Measurements from ENCODE around the gene PTK6.
"Not testable (repeated sequence)": the region's sequence is repeated elsewhere in the genome, so short reads cannot be mapped to it uniquely, and the experiment has no call there.

Gene PTK6

DNA sequence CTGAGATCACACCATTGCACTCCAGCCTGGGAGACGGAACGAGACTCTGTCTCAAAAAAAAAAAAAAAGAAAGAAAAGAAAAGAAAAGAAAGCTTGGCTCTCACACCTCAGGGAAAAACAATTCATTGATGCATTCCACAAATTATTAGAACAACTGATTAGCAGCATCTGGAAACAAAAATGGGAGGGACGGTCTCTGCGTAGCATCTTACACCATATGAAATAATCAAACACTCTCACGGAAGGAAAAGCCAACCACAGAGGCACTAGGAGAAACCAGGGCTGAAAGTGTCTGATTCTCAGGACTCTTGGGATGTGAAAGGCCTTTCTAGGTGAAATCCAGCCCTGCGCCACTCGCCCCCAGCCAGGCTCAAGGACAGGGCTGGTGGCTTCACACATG lies 39.1 kb upstream of the PTK6 start:
- TF ChIP-seq TAF1 (IDR thresholded peaks at IDR 0.05; ENCODE audit: low read depth, low read length) (no peak), POLR2A (IDR thresholded peaks at IDR 0.05; ENCODE audit: low read depth, low read length) (no peak), PAX5 (IDR thresholded peaks at IDR 0.05; ENCODE audit: insufficient read depth, low read length, severe bottlenecking) (no peak), POU2F2 (IDR thresholded peaks at IDR 0.05; ENCODE audit: low read depth, low read length) (no peak)
- FAIRE-seq: no peak
- no peak for DNase-seq (ENCODE audit: insufficient read length, low spot score)

DNA sequence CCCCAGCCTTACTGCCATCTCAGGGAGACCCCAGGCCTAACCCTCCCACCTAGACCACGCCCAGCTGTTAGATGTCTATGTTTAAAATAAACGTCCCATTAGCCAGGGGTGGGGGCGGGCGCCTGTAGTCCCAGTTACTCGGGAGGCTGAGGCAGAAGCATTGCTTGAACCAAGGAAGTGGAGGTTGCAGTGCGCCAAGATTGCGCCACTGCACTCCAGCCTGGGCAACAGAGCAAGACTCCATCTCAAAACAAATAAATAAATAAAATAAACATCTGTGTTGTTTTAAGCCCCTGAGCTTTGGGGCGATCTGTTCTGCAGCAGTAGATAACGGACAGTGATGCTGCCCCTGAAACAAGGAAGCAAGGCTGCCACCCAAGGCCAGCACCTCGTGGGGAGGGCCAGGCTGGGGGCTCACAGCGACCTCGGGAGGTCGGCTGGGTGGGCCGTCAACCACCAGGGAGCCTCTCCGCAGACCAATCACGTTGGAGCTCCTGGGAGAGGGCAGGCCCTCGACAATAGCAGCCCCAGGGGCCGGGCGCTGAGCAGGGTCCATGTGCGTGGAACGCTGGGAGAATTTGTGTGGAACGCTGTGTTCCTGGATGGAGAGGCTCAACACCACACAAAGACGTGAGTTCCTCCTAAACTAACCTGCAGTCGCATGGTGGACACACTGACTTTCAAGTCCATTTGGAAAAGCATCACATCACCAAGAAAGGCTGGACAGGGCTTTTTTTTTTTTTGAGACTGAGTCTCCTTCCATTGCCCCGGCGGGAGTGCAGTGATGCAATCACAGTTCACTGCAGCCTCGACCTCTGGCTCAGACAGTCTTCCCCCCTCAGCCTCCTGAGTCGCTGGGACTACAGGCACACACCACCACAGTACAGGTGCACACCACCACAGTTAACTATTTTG lies 37.9 kb upstream of the PTK6 start:
- FAIRE-seq: no peak
- DNase-seq (ENCODE audit: insufficient read length, low spot score): no peak

DNA sequence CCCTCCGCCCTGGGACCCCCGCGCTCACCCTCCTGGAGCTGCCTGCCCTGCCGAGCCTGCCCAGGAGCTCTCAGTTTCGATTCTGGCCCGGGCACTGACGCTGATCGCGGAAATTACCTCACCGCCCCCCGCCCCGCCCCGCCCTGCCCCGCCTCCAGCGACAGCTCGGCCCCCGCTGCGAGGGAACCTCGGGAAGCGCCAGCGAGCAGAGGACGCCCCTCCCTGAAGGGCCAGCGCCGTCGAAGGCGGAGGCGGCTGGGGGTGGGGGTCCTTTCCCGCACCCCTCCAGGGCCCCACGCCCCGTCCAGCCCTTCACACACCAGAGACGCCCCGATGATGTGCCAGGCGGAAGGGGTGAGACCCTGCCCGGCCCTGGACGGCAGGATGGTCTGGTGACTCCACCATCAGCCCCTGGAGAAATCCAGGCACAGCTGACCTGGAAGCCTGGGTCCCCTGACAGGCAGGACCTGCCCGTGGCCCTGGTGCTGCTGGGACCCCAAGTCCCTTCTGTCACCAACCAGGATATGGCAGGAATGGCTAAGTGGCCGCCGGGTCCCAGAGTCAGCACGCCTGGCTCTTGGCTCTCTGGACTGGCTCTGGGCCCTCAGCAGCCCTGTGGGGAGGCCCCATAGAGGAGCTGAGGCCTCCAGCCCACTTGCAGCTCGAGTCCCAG lies 37.1 kb upstream of the PTK6 start, which contains the start of gene HELZ2:
Gene HELZ2, minus strand, starts transcription at position 84 of the 673 bp plus-strand sequence. CDS start 1,854 bp downstream, outside the sequence.
- no peak for TF ChIP-seq POU2F2 (IDR thresholded peaks at IDR 0.05; ENCODE audit: low read depth, low read length)
- TF ChIP-seq SPI1 (IDR thresholded peaks at IDR 0.05; ENCODE audit: low read depth, low read length): no peak
- no peak for TF ChIP-seq TAF1 (IDR thresholded peaks at IDR 0.05; ENCODE audit: low read depth, low read length)
- TF ChIP-seq PAX5 (IDR thresholded peaks at IDR 0.05; ENCODE audit: insufficient read depth, low read length, severe bottlenecking): no peak
- no peak for TF ChIP-seq POLR2AphosphoS5 (IDR thresholded peaks at IDR 0.05; ENCODE audit: low read depth, low read length)
- TF ChIP-seq POLR2A (IDR thresholded peaks at IDR 0.05; ENCODE audit: low read depth, low read length): no peak
- FAIRE-seq: no peak

More for the DNA sequence above, 37.9 kb upstream of the PTK6 start:
- TF ChIP-seq POLR2AphosphoS5 (IDR thresholded peaks at IDR 0.05; ENCODE audit: low read depth, low read length) (no peak), TAF1 (IDR thresholded peaks at IDR 0.05; ENCODE audit: low read depth, low read length) (no peak), POU2F2 (IDR thresholded peaks at IDR 0.05; ENCODE audit: low read depth, low read length) (no peak), SPI1 (IDR thresholded peaks at IDR 0.05; ENCODE audit: low read depth, low read length) (no peak), PAX5 (IDR thresholded peaks at IDR 0.05; ENCODE audit: insufficient read depth, low read length, severe bottlenecking) (no peak), POLR2A (IDR thresholded peaks at IDR 0.05; ENCODE audit: low read depth, low read length) (no peak)

DNA sequence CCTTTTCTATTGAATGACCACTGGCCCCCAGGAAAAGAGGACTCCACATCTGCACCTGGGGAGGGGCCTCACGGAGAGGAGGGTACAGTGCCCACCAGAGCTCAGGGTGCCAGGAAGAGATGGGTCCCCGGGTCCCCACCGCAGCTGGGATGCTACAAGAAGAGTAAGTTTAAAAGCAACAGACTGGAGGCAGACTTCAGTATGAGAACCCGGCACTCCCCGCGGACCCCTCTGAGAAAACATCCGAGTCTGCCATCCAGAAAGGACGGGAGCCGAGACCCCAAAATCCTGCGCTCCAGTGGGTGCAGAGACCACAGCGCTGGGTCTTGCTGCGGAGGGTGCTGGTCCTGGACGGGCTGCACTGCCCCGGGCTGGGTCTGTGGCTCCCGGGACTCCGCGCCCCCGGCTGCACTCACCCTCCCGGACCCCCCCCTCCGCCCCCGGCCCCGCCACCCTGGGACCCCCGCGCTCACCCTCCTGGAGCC lies 36.5 kb upstream of the PTK6 start:
- FAIRE-seq (no peak), DNase-seq (ENCODE audit: insufficient read length, low spot score) (no peak)
- TF ChIP-seq POLR2AphosphoS5 (IDR thresholded peaks at IDR 0.05; ENCODE audit: low read depth, low read length) (no peak), POU2F2 (IDR thresholded peaks at IDR 0.05; ENCODE audit: low read depth, low read length) (no peak), TAF1 (IDR thresholded peaks at IDR 0.05; ENCODE audit: low read depth, low read length) (no peak), SPI1 (IDR thresholded peaks at IDR 0.05; ENCODE audit: low read depth, low read length) (no peak), PAX5 (IDR thresholded peaks at IDR 0.05; ENCODE audit: insufficient read depth, low read length, severe bottlenecking) (no peak), POLR2A (IDR thresholded peaks at IDR 0.05; ENCODE audit: low read depth, low read length) (no peak)

More for the DNA sequence above, 37.1 kb upstream of the PTK6 start, which contains the start of gene HELZ2:
- DNase-seq (ENCODE audit: insufficient read length, low spot score): peak; percentile 84

DNA sequence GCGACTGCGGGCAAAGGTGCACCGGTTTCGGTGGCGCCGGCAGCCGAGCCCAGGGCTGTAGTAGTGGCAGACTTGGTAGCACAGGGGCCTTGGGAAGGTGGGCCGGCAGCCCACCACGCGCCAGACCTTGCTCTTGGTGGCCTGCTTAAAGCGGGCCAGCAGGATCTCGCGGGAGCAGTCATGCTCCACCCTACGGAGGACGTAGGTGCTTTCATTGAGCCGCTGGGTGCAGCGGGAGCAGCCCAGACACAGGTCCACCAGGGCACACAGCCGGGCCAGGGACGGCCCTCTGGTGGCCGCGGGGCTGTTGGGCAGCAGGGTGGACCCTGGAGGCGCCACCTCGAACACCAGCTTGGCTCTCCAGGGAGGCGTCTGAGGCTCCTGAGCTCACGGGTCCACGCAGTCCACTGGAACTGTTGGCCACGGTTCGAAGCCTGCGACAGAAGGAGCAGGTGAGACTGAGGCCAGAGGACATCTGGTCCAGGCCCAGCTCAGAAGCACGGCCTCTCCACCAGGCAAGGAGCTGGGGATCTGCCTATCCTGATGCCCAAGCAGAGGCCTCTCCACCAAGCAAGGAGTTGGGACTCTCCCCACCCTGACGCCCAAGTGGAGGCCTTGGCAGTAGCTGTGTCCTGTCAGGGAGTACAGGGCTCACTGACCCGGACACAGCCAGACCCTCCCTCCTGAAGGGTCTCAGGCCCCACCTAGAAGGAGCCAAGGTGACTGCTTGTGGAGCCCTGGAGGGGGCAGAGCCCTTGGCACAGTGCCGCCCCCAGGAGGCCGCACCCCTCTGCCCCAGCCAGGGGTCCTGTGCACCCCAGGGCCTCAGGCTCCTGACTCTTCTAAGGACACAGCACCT lies 35.8 kb upstream of the PTK6 start:
- FAIRE-seq (no peak), DNase-seq (ENCODE audit: insufficient read length, low spot score) (no peak)
- TF ChIP-seq TAF1 (IDR thresholded peaks at IDR 0.05; ENCODE audit: low read depth, low read length) (no peak), PAX5 (IDR thresholded peaks at IDR 0.05; ENCODE audit: insufficient read depth, low read length, severe bottlenecking) (no peak), SPI1 (IDR thresholded peaks at IDR 0.05; ENCODE audit: low read depth, low read length) (no peak), POLR2AphosphoS5 (IDR thresholded peaks at IDR 0.05; ENCODE audit: low read depth, low read length) (no peak), POU2F2 (IDR thresholded peaks at IDR 0.05; ENCODE audit: low read depth, low read length) (no peak), POLR2A (IDR thresholded peaks at IDR 0.05; ENCODE audit: low read depth, low read length) (no peak)

DNA sequence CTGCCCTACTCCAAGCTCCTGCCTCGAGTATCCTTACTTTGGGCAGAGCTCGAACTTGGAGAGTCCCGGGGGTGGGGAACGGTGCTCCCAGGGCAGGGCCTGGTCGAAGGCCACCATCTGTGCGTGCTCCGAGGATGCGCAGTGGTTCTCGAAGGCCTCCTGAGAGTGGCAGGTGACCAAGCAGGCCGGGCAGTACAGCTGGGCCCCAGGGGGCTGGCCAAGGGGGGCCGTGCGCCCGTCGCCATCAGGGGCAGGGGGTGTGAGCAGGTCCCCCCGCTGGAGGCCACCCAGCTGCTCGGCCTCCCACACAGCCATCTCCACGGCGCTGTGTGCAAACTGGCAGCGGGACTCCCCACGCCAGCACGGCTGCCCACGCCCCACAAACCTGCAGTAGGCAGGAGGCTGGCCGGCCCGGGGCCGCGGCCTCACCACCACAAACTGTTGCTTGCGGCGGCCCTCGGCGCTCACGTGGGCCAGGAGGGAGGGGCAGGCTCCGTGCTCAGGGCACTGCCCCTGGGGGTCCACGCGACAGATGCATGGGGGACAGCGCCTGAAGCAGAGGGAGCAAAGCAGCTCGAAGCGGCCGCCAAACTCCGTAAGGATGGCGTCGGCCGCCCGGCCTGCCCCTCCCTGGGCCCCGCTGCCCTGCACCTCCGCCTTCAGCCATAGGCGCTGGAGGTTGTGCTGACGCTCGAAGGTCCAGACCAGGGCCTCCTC lies 35.1 kb upstream of the PTK6 start:
- FAIRE-seq (no peak), DNase-seq (ENCODE audit: insufficient read length, low spot score) (no peak)
- TF ChIP-seq TAF1 (IDR thresholded peaks at IDR 0.05; ENCODE audit: low read depth, low read length) (no peak), POLR2A (IDR thresholded peaks at IDR 0.05; ENCODE audit: low read depth, low read length) (no peak), PAX5 (IDR thresholded peaks at IDR 0.05; ENCODE audit: insufficient read depth, low read length, severe bottlenecking) (no peak)

DNA sequence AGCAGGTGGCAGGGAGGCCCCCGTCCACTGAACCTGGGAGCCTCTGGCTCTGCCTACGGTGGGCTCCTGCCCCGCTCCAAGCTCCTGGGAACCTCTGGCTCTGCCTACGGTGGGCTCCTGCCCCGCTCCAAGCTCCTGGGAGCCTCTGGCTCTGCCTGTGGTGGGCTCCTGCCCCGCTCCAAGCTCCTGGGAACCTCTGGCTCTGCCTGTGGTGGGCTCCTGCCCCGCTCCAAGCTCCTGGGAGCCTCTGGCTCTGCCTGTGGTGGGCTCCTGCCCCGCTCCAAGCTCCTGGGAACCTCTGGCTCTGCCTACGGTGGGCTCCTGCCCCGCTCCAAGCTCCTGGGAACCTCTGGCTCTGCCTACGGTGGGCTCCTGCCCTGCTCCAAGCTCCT lies 33.9 kb upstream of the PTK6 start:
- not testable (repeated sequence) for DNase-seq (ENCODE audit: insufficient read length, low spot score); FAIRE-seq

DNA sequence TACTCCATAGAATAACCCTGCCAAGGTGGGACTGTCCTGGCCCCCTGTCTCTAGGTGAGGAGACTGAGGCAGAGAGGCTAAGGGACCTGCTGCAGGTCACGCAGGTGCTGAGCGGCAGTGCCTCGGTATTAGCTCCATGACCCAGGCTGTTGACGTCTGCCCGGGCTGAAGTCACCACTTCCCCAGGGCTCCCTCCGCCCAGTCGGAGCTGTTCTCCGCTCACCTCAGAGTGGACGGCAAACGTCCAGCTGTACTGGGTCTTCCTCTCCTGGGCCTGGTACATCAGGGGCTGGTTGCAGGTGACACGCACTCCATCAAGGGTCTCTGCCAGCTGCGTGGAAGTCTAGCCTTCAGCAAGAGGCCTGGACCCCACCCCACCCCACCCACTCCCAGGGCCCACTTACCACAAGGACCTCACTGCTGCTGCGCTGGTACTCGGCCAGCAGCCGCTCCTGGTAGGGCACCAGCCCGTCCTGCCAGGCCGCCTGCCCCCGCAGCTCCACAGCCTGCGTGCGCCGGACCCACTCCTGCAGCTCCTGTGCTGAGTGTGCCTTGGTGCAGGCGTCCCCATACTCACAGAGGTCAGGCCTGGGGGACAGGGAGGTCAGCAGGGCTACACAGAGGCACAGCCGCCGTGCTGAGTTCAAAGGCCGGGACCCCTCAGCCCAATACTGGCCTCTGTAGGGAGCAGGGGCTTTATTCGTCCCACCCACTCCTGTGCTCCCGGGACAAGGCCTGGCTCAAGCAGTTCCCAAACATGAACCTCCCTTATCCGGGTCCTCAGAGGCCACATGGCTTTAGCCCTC lies 33.3 kb upstream of the PTK6 start:
- TF ChIP-seq POLR2A (IDR thresholded peaks at IDR 0.05; ENCODE audit: low read depth, low read length) (no peak), POU2F2 (IDR thresholded peaks at IDR 0.05; ENCODE audit: low read depth, low read length) (no peak), POLR2AphosphoS5 (IDR thresholded peaks at IDR 0.05; ENCODE audit: low read depth, low read length) (no peak), TAF1 (IDR thresholded peaks at IDR 0.05; ENCODE audit: low read depth, low read length) (no peak), PAX5 (IDR thresholded peaks at IDR 0.05; ENCODE audit: insufficient read depth, low read length, severe bottlenecking) (no peak), SPI1 (IDR thresholded peaks at IDR 0.05; ENCODE audit: low read depth, low read length) (no peak)
- FAIRE-seq (no peak), DNase-seq (ENCODE audit: insufficient read length, low spot score) (no peak)
